Lung (tissue), 12 donors: Measurements from ENCODE around the gene CRTC1. TPM values are rescaled to one million over a fixed set of nuclear protein-coding genes. Genes with fewer than 3 reads are reported as not detected.
"Not testable (repeated sequence)": the region's sequence is repeated elsewhere in the genome, so short reads cannot be mapped to it uniquely, and the experiment has no call there.

Experiments
- ATAC-seq: fragments of 200-7000 bp; cut with Tn5 transposase; one replicate; pipeline ENCODE4 v1.9.1; 2020; ENCODE audit warnings: moderate number of reproducible peaks; ENCODE audit not compliant: insufficient read depth, low FRiP score
- DNase-seq, 3 donors: peaks; one replicate each; pipeline ENCODE4 v3.0.0-alpha.2; 2013 to 2017
- H3K27ac ChIP-seq, 2 donors: one replicate each; pipeline ENCODE4 v1.5.1; 2013; ENCODE audit warnings: mild to moderate bottlenecking in 2 of 2, moderate library complexity in 2 of 2, control low read depth in 1 of 2, inconsistent platforms in 1 of 2, low read depth in 1 of 2, low read length in 1 of 2
- H3K27me3 ChIP-seq, 3 donors: one replicate each; pipeline ENCODE4 v1.5.1; 2013; ENCODE audit warnings: low read length in 2 of 3; ENCODE audit not compliant: control insufficient read depth in 3 of 3, insufficient read depth in 3 of 3
- H3K36me3 ChIP-seq, 4 donors: one replicate each; pipeline ENCODE4 v1.5.1; 2013; ENCODE audit warnings: low read length in 4 of 4, mild to moderate bottlenecking in 1 of 4, moderate library complexity in 1 of 4; ENCODE audit not compliant: control insufficient read depth in 4 of 4, insufficient read depth in 4 of 4
- H3K4me1 ChIP-seq, 5 donors: one replicate each; pipeline ENCODE4 v1.5.1; 2013; ENCODE audit warnings: low read length in 5 of 5, mild to moderate bottlenecking in 2 of 5, moderate library complexity in 1 of 5; ENCODE audit not compliant: control insufficient read depth in 5 of 5, insufficient read depth in 5 of 5
- H3K4me3 ChIP-seq: one replicate; pipeline ENCODE4 v1.5.1; 2013; ENCODE audit warnings: mild to moderate bottlenecking, control low read depth, moderate library complexity
- H3K9ac ChIP-seq, 2 donors: one replicate each; pipeline ENCODE4 v1.5.1; 2013; ENCODE audit warnings: low read length in 2 of 2, control low read depth in 1 of 2; ENCODE audit not compliant: insufficient read depth in 1 of 2
- H3K9me3 ChIP-seq, 4 donors: one replicate each; pipeline ENCODE4 v1.5.1; 2013; ENCODE audit warnings: low read length in 3 of 4, mild to moderate bottlenecking in 1 of 4, moderate library complexity in 1 of 4; ENCODE audit not compliant: control insufficient read depth in 4 of 4, insufficient read depth in 3 of 4
- CTCF ChIP-seq: IDR thresholded peaks from 2 replicates; pipeline ENCODE4 v1.5.1; 2012; ENCODE audit warnings: mild to moderate bottlenecking; ENCODE audit errors: control extremely low read depth, extremely low read depth
- WGBS, 2 donors: extraction: QIAGEN DNeasy Blood & Tissue Kit; methylation state at CpG; one replicate each; pipeline ENCODE4 v1.1.7; 2013; 5-methylcytosine and 5-hydroxymethylcytosine counted together
- polyA plus RNA-seq, 2 donors: library from polyadenylated mRNA; stranded (reverse); fragments of 200-250 nt; gene quantifications; one replicate each; pipeline ENCODE4 v1.2.1, GENCODE V29; 2013
- total RNA-seq, 2 donors: library from RNA; depleted of rRNA in 1 of 2; stranded (reverse); fragments of >200 nt in 1 of 2; gene quantifications; one replicate each; pipeline ENCODE4 v1.2.1, GENCODE V29; 2014 to 2021
- donor health status: control.
- donor health status: control.
- donor health status: Bipolar disorder and iron deficiency.
- donor health status: healthy.
- donor health status: DM: yes; HTN: yes; CAD: no.

CRTC1 gene
- total and polyA plus RNA-seq, 4 donors = 4.2 to 16.0 (median 7.3) TPM

DNA sequence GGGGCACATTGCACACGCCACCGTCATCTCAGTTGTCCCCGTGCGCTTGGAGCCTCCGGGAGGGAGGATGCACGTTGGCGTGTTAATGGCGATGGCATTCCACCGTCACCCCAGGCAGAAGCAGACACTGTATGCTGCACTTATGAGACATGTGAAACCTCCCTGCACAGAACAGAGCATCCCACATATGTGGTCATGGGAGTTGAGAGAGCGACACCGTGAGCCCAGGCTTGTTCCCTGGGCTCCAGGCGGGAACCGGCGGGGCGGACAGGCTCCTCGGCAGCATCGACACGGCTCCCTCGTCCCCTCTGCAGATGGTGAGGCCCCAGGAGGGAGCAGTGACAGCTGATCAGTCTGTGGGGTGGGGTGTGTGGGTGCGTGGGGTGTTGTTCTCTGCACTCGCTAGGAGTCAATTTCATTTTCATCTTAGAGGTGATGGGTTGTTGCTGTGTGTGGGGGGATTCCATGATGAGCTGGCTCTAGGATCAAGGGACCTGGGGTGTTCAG is 40.4 kb downstream of the CRTC1 start:
- Histone ChIP-seq H3K4me1 (peaks cover 0 to 6% (median 0%) of the 10 kb centered on the region in 5 donors), H3K9me3 (no peaks in the 10 kb centered on the region), H3K9ac (no peak overlapping the region), H3K4me3 (no peak overlapping the region), H3K27me3 (no peaks in the 10 kb centered on the region), H3K27ac (no peak overlapping the region), H3K36me3 (no peaks in the 10 kb centered on the region)
- 91 to 93% methylated on average over 21 of the region's 21 CpGs for WGBS, 2 donors
- no peak for TF ChIP-seq CTCF
- ATAC-seq (no peak), DNase-seq (no peak)

- WGBS, 2 donors = 92 to 98% methylated on average over 30 of the region's 30 CpGs
- TF ChIP-seq CTCF = no peak
- ATAC-seq = no peak
Measured at GRCh38 chr19:18725841-18726770, 42.6 kb downstream of the CRTC1 start.

GRCh38 chr19:18726846-18727245 is 43.4 kb downstream of the CRTC1 start:
- WGBS, 2 donors = 79 to 97% methylated on average over 6 of the region's 6 CpGs
- Histone ChIP-seq H3K4me3 (no peak overlapping the region), H3K4me1 (no peaks in the 10 kb centered on the region), H3K9ac (no peak overlapping the region), H3K36me3 (no peaks in the 10 kb centered on the region), H3K27me3 (no peaks in the 10 kb centered on the region), H3K27ac (no peak overlapping the region), H3K9me3 (no peaks in the 10 kb centered on the region)
- no peak for TF ChIP-seq CTCF
- ATAC-seq (no peak), DNase-seq (no peak)

More at GRCh38 chr19:18725841-18726770, 42.6 kb downstream of the CRTC1 start:
- no peak overlapping the region for H3K9ac ChIP-seq
- no peaks in the 10 kb centered on the region for H3K4me1 ChIP-seq
- H3K4me3 ChIP-seq = no peak overlapping the region
- H3K9me3 ChIP-seq = no peaks in the 10 kb centered on the region
- no peaks in the 10 kb centered on the region for H3K36me3 ChIP-seq
- H3K27me3 ChIP-seq = no peaks in the 10 kb centered on the region
- no peak for DNase-seq
- H3K27ac ChIP-seq = no peak overlapping the region

GRCh38 chr19:18727602-18728001 is 44.1 kb downstream of the CRTC1 start:
- ATAC-seq, H3K36me3 ChIP-seq, H3K27ac ChIP-seq, H3K9ac ChIP-seq, H3K9me3 ChIP-seq, H3K27me3 ChIP-seq, H3K4me3 ChIP-seq, DNase-seq, H3K4me1 ChIP-seq: not testable (repeated sequence)
- WGBS, 2 donors = 96 to 98% methylated on average over 6 of the region's 6 CpGs
